AG04449 (cell line): Measurements from ENCODE around the gene FBXO45.
"Not testable (repeated sequence)": the region's sequence is repeated elsewhere in the genome, so short reads cannot be mapped to it uniquely, and the experiment has no call there.

Source experiments
- CTCF ChIA-PET: fragments of 350-600 bp; formaldehyde crosslinking; extraction: SDS; loops from one replicate; lab custom pipeline; 2021; ENCODE audit warnings: antibody characterized with exemption; lab: Yijun Ruan, JAX
- POLR2A ChIA-PET: fragments of 400-600, 350-600 bp; formaldehyde crosslinking; extraction: SDS; loops from one replicate; lab custom pipeline; 2020; ENCODE audit warnings: antibody characterized with exemption, inconsistent platforms; lab: Yijun Ruan, JAX
- DNase-seq: peaks from one replicate; pipeline ENCODE4 v3.0.0-alpha.2; 2010; ENCODE audit warnings: low read depth, low spot score
- H3K4me3 ChIP-seq: 2 replicates; pipeline ENCODE4 v1.5.1; 2011; ENCODE audit warnings: low read depth, mild to moderate bottlenecking, control low read depth, low read length
- CTCF ChIP-seq: IDR thresholded peaks from one replicate; pipeline ENCODE4 v1.5.1; 2011; ENCODE audit warnings: mild to moderate bottlenecking, moderate library complexity, low read length, control low read depth, inconsistent platforms; ENCODE audit not compliant: insufficient read depth; ENCODE audit errors: missing control alignments

The FBXO45 gene

GRCh38 chr3:196634829-196635228 lies 66.4 kb downstream of the FBXO45 start:
- no peak for DNase-seq
- H3K4me3 ChIP-seq = no peak overlapping the region
- no peak for TF ChIP-seq CTCF
- POLR2A ChIA-PET = interaction anchor here (0.6 kb wide), 1 partner anchor 72 kb away, joined by 3 read pairs; no protein-coding TSS in a partner anchor
- CTCF ChIA-PET = interaction anchor here (1.1 kb wide), 1 partner anchor 50 kb away, joined by 3 read pairs; no protein-coding TSS in a partner anchor

- ChIA-PET POLR2A (no interaction called here), CTCF (interaction anchor here (3.1 kb wide), 1 partner anchor 49 kb away, joined by 15 read pairs; no protein-coding TSS in a partner anchor)
- no peak for DNase-seq
- H3K4me3 ChIP-seq = peak overlapping the region; percentile 16
- peak; percentile 2 for TF ChIP-seq CTCF
Measured at GRCh38 chr3:196636369-196637349, 68.2 kb downstream of the FBXO45 start.

DNA sequence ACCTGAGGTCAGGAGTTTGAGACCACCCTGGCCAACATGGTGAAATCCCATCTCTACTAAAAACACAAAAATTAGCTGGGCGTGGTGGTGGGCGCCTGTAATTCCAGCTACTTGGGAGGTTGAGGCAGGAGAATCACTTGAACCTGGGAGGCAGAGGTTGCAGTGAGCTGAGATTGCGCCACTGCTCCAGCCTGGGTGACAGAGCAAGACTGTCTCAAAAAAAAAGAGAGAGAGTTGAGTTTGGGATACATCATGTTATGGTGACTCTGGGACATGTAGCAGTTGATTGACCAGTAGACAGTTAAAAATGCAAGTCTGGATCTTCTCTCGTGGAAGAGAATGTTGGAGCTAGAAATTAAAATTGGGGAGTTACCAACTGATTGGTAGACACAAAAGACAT lies 69.5 kb downstream of the FBXO45 start:
- DNase-seq, POLR2A ChIA-PET, H3K4me3 ChIP-seq: not testable (repeated sequence)
- CTCF ChIA-PET = interaction anchor here (3.1 kb wide), 1 partner anchor 48 kb away, joined by 15 read pairs; no protein-coding TSS in a partner anchor
